ENCODE data around the gene ICAM1. TPM values are rescaled to one million over a fixed set of nuclear protein-coding genes. Genes with fewer than 3 reads are reported as not detected.

ICAM1 gene
- total RNA-seq, 1 experiment from 2014 or later: 136 TPM

- peak overlapping the region; percentile 78 to 86 for H3K4me3 ChIP-seq (ENCODE audit: low read depth in 2 of 2, low read length in 2 of 2)
- no TSS peak for BruUV-seq (replicated peaks)
- in situ Hi-C loops (cut with HindIII; ENCODE audit: low pct_unique_long_range_greater_than_20kb, low sequenced_read_pairs) (no loop called here), intact Hi-C loops (cut with micrococcal nuclease; ENCODE audit: unreplicated experiment) (no loop called here)
- no peak for DNase-seq (ENCODE audit: low read depth, low spot score)
- ATAC-seq: peak; percentile 85
- CTCF ChIA-PET: interaction anchor here (1.2 to 2.3 kb wide), 2 partner anchors 54 to 64 kb away, joined by 4 to 6 read pairs; partner anchors contain the start of gene ICAM1
- H3K36me3 ChIP-seq (ENCODE audit: control insufficient read depth, insufficient read depth, low read length): peaks cover 7% of the 10 kb centered on the region
- peak overlapping the region; percentile 73 for H3K27ac ChIP-seq (ENCODE audit: low read length)
- H3K4me1 ChIP-seq (ENCODE audit: control insufficient read depth, insufficient read depth, low read length): peaks cover 10% of the 10 kb centered on the region
- TF ChIP-seq, protein P1, sequence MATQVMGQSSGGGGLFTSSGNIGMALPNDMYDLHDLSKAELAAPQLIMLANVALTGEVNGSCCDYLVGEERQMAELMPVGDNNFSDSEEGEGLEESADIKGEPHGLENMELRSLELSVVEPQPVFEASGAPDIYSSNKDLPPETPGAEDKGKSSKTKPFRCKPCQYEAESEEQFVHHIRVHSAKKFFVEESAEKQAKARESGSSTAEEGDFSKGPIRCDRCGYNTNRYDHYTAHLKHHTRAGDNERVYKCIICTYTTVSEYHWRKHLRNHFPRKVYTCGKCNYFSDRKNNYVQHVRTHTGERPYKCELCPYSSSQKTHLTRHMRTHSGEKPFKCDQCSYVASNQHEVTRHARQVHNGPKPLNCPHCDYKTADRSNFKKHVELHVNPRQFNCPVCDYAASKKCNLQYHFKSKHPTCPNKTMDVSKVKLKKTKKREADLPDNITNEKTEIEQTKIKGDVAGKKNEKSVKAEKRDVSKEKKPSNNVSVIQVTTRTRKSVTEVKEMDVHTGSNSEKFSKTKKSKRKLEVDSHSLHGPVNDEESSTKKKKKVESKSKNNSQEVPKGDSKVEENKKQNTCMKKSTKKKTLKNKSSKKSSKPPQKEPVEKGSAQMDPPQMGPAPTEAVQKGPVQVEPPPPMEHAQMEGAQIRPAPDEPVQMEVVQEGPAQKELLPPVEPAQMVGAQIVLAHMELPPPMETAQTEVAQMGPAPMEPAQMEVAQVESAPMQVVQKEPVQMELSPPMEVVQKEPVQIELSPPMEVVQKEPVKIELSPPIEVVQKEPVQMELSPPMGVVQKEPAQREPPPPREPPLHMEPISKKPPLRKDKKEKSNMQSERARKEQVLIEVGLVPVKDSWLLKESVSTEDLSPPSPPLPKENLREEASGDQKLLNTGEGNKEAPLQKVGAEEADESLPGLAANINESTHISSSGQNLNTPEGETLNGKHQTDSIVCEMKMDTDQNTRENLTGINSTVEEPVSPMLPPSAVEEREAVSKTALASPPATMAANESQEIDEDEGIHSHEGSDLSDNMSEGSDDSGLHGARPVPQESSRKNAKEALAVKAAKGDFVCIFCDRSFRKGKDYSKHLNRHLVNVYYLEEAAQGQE (IDR thresholded peaks at IDR 0.05; ENCODE audit: insufficient read depth in 1 of 2, low read depth in 2 of 2, low read length in 1 of 2): no peak
- TF ChIP-seq TCF7L2 (IDR thresholded peaks at IDR 0.05; ENCODE audit: low read depth, low read length) (no peak), POLR2AphosphoS5 (IDR thresholded peaks at IDR 0.05; ENCODE audit: low read depth, low read length) (peak; percentile 59; the same call in 1 of the 2 replicates), CTCF (IDR thresholded peaks at IDR 0.05) (no peak), SIN3A (IDR thresholded peaks at IDR 0.05; ENCODE audit: borderline replicate concordance, insufficient read depth, low read depth, low read length) (no peak; the same call in 1 of the 2 replicates)
- POLR2A ChIA-PET: interaction anchor here (1.5 kb wide), 1 partner anchor 64 kb away, joined by 3 read pairs; the partner anchor contains the start of gene ICAM1
- no peaks in the 10 kb centered on the region for H3K27me3 ChIP-seq (ENCODE audit: control insufficient read depth, insufficient read depth, low read length)
- no peaks in the 10 kb centered on the region for H3K9me3 ChIP-seq (ENCODE audit: control insufficient read depth, insufficient read depth, low read depth, low read length)
Measured at GRCh38 chr19:10334588-10335351, 63.9 kb downstream of the ICAM1 start.

- peak overlapping the region; percentile 78 to 86 for H3K4me3 ChIP-seq (ENCODE audit: low read depth in 2 of 2, low read length in 2 of 2)
- ChIA-PET CTCF (interaction anchor here (2.3 kb wide), 1 partner anchor 64 kb away, joined by 6 read pairs; the partner anchor contains the start of gene ICAM1), POLR2A (no interaction called here)
- BruUV-seq (replicated peaks): no TSS peak
- H3K36me3 ChIP-seq (ENCODE audit: control insufficient read depth, insufficient read depth, low read length): peaks cover 6% of the 10 kb centered on the region
- no peaks in the 10 kb centered on the region for H3K9me3 ChIP-seq (ENCODE audit: control insufficient read depth, insufficient read depth, low read depth, low read length)
- ATAC-seq: no peak
- H3K27me3 ChIP-seq (ENCODE audit: control insufficient read depth, insufficient read depth, low read length): no peaks in the 10 kb centered on the region
- peak overlapping the region; percentile 34; the same call in 1 of the 2 replicates for H3K27ac ChIP-seq (ENCODE audit: low read length)
- H3K4me1 ChIP-seq (ENCODE audit: control insufficient read depth, insufficient read depth, low read length): peaks cover 10% of the 10 kb centered on the region
- TF ChIP-seq CTCF (IDR thresholded peaks at IDR 0.05) (no peak), POLR2AphosphoS5 (IDR thresholded peaks at IDR 0.05; ENCODE audit: low read depth, low read length) (no peak), SIN3A (IDR thresholded peaks at IDR 0.05; ENCODE audit: borderline replicate concordance, insufficient read depth, low read depth, low read length) (no peak), TCF7L2 (IDR thresholded peaks at IDR 0.05; ENCODE audit: low read depth, low read length) (no peak)
- TF ChIP-seq, protein P1 (IDR thresholded peaks at IDR 0.05; ENCODE audit: insufficient read depth in 1 of 2, low read depth in 2 of 2, low read length in 1 of 2): no peak
- in situ Hi-C loops (cut with HindIII; ENCODE audit: low pct_unique_long_range_greater_than_20kb, low sequenced_read_pairs) (no loop called here), intact Hi-C loops (cut with micrococcal nuclease; ENCODE audit: unreplicated experiment) (no loop called here)
- no peak for DNase-seq (ENCODE audit: low read depth, low spot score)
Measured at GRCh38 chr19:10335352-10335985, 64.5 kb downstream of the ICAM1 start.

Measured in Panc1 (cell line).